ENCODE data around the gene LAMTOR3.
"Not testable (repeated sequence)": the region's sequence is repeated elsewhere in the genome, so short reads cannot be mapped to it uniquely, and the experiment has no call there.

The LAMTOR3 gene

GRCh38 chr4:99843413-99843812 is 50.8 kb downstream of the LAMTOR3 start:
- DNase-seq (ENCODE audit: insufficient read length, low spot score), result no peak

GRCh38 chr4:99841129-99841528 is 53.1 kb downstream of the LAMTOR3 start:
- DNase-seq (ENCODE audit: insufficient read length, low spot score) (no peak), FAIRE-seq (peak; percentile 66)
- TF ChIP-seq POU2F2 (IDR thresholded peaks at IDR 0.05; ENCODE audit: low read depth, low read length), result no peak
- no peak for TF ChIP-seq TAF1 (IDR thresholded peaks at IDR 0.05; ENCODE audit: low read depth, low read length)
- no peak for TF ChIP-seq PAX5 (IDR thresholded peaks at IDR 0.05; ENCODE audit: insufficient read depth, low read length, severe bottlenecking)
- no peak for TF ChIP-seq SPI1 (IDR thresholded peaks at IDR 0.05; ENCODE audit: low read depth, low read length)
- TF ChIP-seq POLR2A (IDR thresholded peaks at IDR 0.05; ENCODE audit: low read depth, low read length), result no peak
- TF ChIP-seq POLR2AphosphoS5 (IDR thresholded peaks at IDR 0.05; ENCODE audit: low read depth, low read length), result no peak

More at GRCh38 chr4:99843413-99843812, 50.8 kb downstream of the LAMTOR3 start:
- TF ChIP-seq PAX5 (IDR thresholded peaks at IDR 0.05; ENCODE audit: insufficient read depth, low read length, severe bottlenecking), result no peak
- no peak for TF ChIP-seq POLR2A (IDR thresholded peaks at IDR 0.05; ENCODE audit: low read depth, low read length)
- no peak for TF ChIP-seq POLR2AphosphoS5 (IDR thresholded peaks at IDR 0.05; ENCODE audit: low read depth, low read length)
- TF ChIP-seq TAF1 (IDR thresholded peaks at IDR 0.05; ENCODE audit: low read depth, low read length), result no peak
- no peak for TF ChIP-seq SPI1 (IDR thresholded peaks at IDR 0.05; ENCODE audit: low read depth, low read length)
- TF ChIP-seq POU2F2 (IDR thresholded peaks at IDR 0.05; ENCODE audit: low read depth, low read length), result no peak
- no peak for FAIRE-seq

- TF ChIP-seq PAX5 (IDR thresholded peaks at IDR 0.05; ENCODE audit: insufficient read depth, low read length, severe bottlenecking), result no peak
- no peak for FAIRE-seq
- no peak for DNase-seq (ENCODE audit: insufficient read length, low spot score)
Measured at GRCh38 chr4:99838927-99839326, 55.3 kb downstream of the LAMTOR3 start.

GRCh38 chr4:99835942-99836341 is 58.3 kb downstream of the LAMTOR3 start:
- FAIRE-seq (no peak), DNase-seq (ENCODE audit: insufficient read length, low spot score) (no peak)
- no peak for TF ChIP-seq POU2F2 (IDR thresholded peaks at IDR 0.05; ENCODE audit: low read depth, low read length)
- TF ChIP-seq PAX5 (IDR thresholded peaks at IDR 0.05; ENCODE audit: insufficient read depth, low read length, severe bottlenecking), result no peak
- no peak for TF ChIP-seq POLR2AphosphoS5 (IDR thresholded peaks at IDR 0.05; ENCODE audit: low read depth, low read length)
- TF ChIP-seq POLR2A (IDR thresholded peaks at IDR 0.05; ENCODE audit: low read depth, low read length), result no peak
- no peak for TF ChIP-seq TAF1 (IDR thresholded peaks at IDR 0.05; ENCODE audit: low read depth, low read length)
- no peak for TF ChIP-seq SPI1 (IDR thresholded peaks at IDR 0.05; ENCODE audit: low read depth, low read length)

- TF ChIP-seq POLR2A (IDR thresholded peaks at IDR 0.05; ENCODE audit: low read depth, low read length) (no peak), POU2F2 (IDR thresholded peaks at IDR 0.05; ENCODE audit: low read depth, low read length) (no peak), TAF1 (IDR thresholded peaks at IDR 0.05; ENCODE audit: low read depth, low read length) (no peak), SPI1 (IDR thresholded peaks at IDR 0.05; ENCODE audit: low read depth, low read length) (no peak), PAX5 (IDR thresholded peaks at IDR 0.05; ENCODE audit: insufficient read depth, low read length, severe bottlenecking) (no peak), POLR2AphosphoS5 (IDR thresholded peaks at IDR 0.05; ENCODE audit: low read depth, low read length) (no peak)
- DNase-seq (ENCODE audit: insufficient read length, low spot score), result no peak
- no peak for FAIRE-seq
Measured at GRCh38 chr4:99834569-99834968, 59.7 kb downstream of the LAMTOR3 start.

- TF ChIP-seq SPI1 (IDR thresholded peaks at IDR 0.05; ENCODE audit: low read depth, low read length) (no peak), TAF1 (IDR thresholded peaks at IDR 0.05; ENCODE audit: low read depth, low read length) (no peak), POLR2AphosphoS5 (IDR thresholded peaks at IDR 0.05; ENCODE audit: low read depth, low read length) (no peak), PAX5 (IDR thresholded peaks at IDR 0.05; ENCODE audit: insufficient read depth, low read length, severe bottlenecking) (no peak), POU2F2 (IDR thresholded peaks at IDR 0.05; ENCODE audit: low read depth, low read length) (no peak), POLR2A (IDR thresholded peaks at IDR 0.05; ENCODE audit: low read depth, low read length) (no peak)
- FAIRE-seq (no peak), DNase-seq (ENCODE audit: insufficient read length, low spot score) (no peak)
Measured at GRCh38 chr4:99833756-99834155, 60.5 kb downstream of the LAMTOR3 start.

- FAIRE-seq, result no peak
- TF ChIP-seq SPI1 (IDR thresholded peaks at IDR 0.05; ENCODE audit: low read depth, low read length) (no peak), TAF1 (IDR thresholded peaks at IDR 0.05; ENCODE audit: low read depth, low read length) (no peak), POLR2A (IDR thresholded peaks at IDR 0.05; ENCODE audit: low read depth, low read length) (no peak), PAX5 (IDR thresholded peaks at IDR 0.05; ENCODE audit: insufficient read depth, low read length, severe bottlenecking) (no peak), POLR2AphosphoS5 (IDR thresholded peaks at IDR 0.05; ENCODE audit: low read depth, low read length) (no peak), POU2F2 (IDR thresholded peaks at IDR 0.05; ENCODE audit: low read depth, low read length) (no peak)
- DNase-seq (ENCODE audit: insufficient read length, low spot score), result no peak
Measured at GRCh38 chr4:99832758-99833157, 61.5 kb downstream of the LAMTOR3 start.

- DNase-seq (ENCODE audit: insufficient read length, low spot score) (no peak), FAIRE-seq (no peak)
- TF ChIP-seq TAF1 (IDR thresholded peaks at IDR 0.05; ENCODE audit: low read depth, low read length) (no peak), POU2F2 (IDR thresholded peaks at IDR 0.05; ENCODE audit: low read depth, low read length) (no peak)
Measured at GRCh38 chr4:99832321-99832720, 61.9 kb downstream of the LAMTOR3 start.

- FAIRE-seq; DNase-seq (ENCODE audit: insufficient read length, low spot score): not testable (repeated sequence)
Measured at GRCh38 chr4:99830051-99830450, 64.2 kb downstream of the LAMTOR3 start.

GRCh38 chr4:99828477-99828876 is 65.8 kb downstream of the LAMTOR3 start:
- FAIRE-seq (no peak), DNase-seq (ENCODE audit: insufficient read length, low spot score) (no peak)
- TF ChIP-seq SPI1 (IDR thresholded peaks at IDR 0.05; ENCODE audit: low read depth, low read length) (no peak), POLR2A (IDR thresholded peaks at IDR 0.05; ENCODE audit: low read depth, low read length) (no peak), TAF1 (IDR thresholded peaks at IDR 0.05; ENCODE audit: low read depth, low read length) (no peak), PAX5 (IDR thresholded peaks at IDR 0.05; ENCODE audit: insufficient read depth, low read length, severe bottlenecking) (no peak), POU2F2 (IDR thresholded peaks at IDR 0.05; ENCODE audit: low read depth, low read length) (no peak), POLR2AphosphoS5 (IDR thresholded peaks at IDR 0.05; ENCODE audit: low read depth, low read length) (no peak)
